Measurements from ENCODE around the gene ADSS2. TPM values are rescaled to one million over a fixed set of nuclear protein-coding genes. Genes with fewer than 3 reads are reported as not detected.
"Not testable (repeated sequence)": the region's sequence is repeated elsewhere in the genome, so short reads cannot be mapped to it uniquely, and the experiment has no call there.

ADSS2 gene
- total RNA-seq, 1 experiment from 2014 or later: 73.9 TPM

DNA sequence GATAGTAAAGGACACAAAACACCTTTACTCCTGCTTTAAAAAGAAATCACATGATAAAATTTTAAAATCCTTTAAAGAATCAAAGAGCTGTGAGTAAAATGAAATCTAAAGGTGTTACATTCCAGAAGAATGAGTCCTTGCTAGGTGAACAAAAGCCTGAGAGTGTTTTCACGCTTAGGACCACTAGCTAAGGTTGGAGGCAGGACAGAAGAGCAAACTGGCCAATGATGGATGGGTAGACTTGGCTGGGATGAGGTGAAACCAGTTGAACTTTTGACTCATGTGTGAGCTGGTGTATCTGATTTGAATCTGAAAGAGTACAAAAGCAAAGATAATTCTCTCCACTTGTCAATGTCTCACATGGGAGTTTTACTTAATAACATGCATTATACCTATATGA lies 44.5 kb upstream of the ADSS2 start:
- ChIA-PET POLR2A (no interaction called here), CTCF (interaction anchor here (0.6 kb wide), 1 partner anchor 228 kb away, joined by 3 read pairs; no protein-coding TSS in a partner anchor)

DNA sequence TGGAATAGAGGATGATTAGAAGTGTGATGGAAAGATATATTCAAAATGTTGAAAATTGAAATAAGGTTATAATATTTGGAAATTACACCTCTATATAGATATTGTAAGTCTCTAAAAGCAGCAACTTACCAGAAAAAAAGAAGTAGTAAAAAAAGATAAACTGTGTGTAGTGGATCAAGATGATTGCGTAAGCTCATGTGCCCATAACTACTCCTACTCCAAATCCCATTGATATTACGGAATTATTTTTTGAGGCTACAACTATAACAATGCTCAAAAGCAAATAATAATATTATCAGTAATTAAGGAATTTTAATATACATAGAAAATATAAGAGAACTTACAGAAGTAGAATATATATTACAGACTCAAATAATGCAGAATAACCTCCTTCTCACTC lies 42.9 kb upstream of the ADSS2 start:
- H3K27ac Mint-ChIP-seq (ENCODE audit: unreplicated experiment): no peak overlapping the region
- Histone ChIP-seq H3K4me1 (no peaks in the 10 kb centered on the region), H3K9me3 (no peaks in the 10 kb centered on the region), H3K36me3 (ENCODE audit: control insufficient read depth, insufficient read depth, low read length) (no peaks in the 10 kb centered on the region), H3K4me3 (ENCODE audit: low read depth, low read length) (no peak overlapping the region), H3K27me3 (replicated peaks; ENCODE audit: control insufficient read depth, insufficient read depth, low read length) (no peaks in the 10 kb centered on the region)
- H3K4me1 Mint-ChIP-seq (ENCODE audit: low read depth, unreplicated experiment): no peaks in the 10 kb centered on the region
- intact Hi-C loops (cut with micrococcal nuclease; ENCODE audit: unreplicated experiment): no loop called here
- no TSS peak for BruUV-seq (replicated peaks)
- ChIA-PET CTCF (no interaction called here), POLR2A (no interaction called here)
- H3K9me3 Mint-ChIP-seq (ENCODE audit: unreplicated experiment): no peaks in the 10 kb centered on the region
- no peak overlapping the region for H3K4me3 Mint-ChIP-seq (ENCODE audit: unreplicated experiment)
- H3K36me3 Mint-ChIP-seq (ENCODE audit: insufficient read depth, unreplicated experiment): no peaks in the 10 kb centered on the region
- no peak for TF ChIP-seq CTCF (IDR thresholded peaks at IDR 0.05; ENCODE audit: insufficient read depth in 1 of 2, low read depth in 1 of 2, low read length in 1 of 2, severe bottlenecking in 1 of 2, unreplicated experiment in 1 of 2)
- no peaks in the 10 kb centered on the region for H3K27me3 Mint-ChIP-seq (ENCODE audit: insufficient read depth, unreplicated experiment)
- DNase-seq: no peak

More for the DNA sequence above, 44.5 kb upstream of the ADSS2 start:
- no TSS peak for BruUV-seq (replicated peaks)
- no peaks in the 10 kb centered on the region for H3K27me3 ChIP-seq (replicated peaks; ENCODE audit: control insufficient read depth, insufficient read depth, low read length)
- no peak overlapping the region for H3K4me3 ChIP-seq (ENCODE audit: low read depth, low read length)
- H3K36me3 Mint-ChIP-seq (ENCODE audit: insufficient read depth, unreplicated experiment): no peaks in the 10 kb centered on the region
- no peaks in the 10 kb centered on the region for H3K36me3 ChIP-seq (ENCODE audit: control insufficient read depth, insufficient read depth, low read length)
- H3K27me3 Mint-ChIP-seq (ENCODE audit: insufficient read depth, unreplicated experiment): no peaks in the 10 kb centered on the region
- intact Hi-C loops (cut with micrococcal nuclease; ENCODE audit: unreplicated experiment): no loop called here
- H3K4me3 Mint-ChIP-seq (ENCODE audit: unreplicated experiment): no peak overlapping the region
- peaks cover 8% of the 10 kb centered on the region; the same call in 1 of the 2 replicates for H3K9me3 ChIP-seq
- no peak for TF ChIP-seq CTCF (IDR thresholded peaks at IDR 0.05; ENCODE audit: insufficient read depth in 1 of 2, low read depth in 1 of 2, low read length in 1 of 2, severe bottlenecking in 1 of 2, unreplicated experiment in 1 of 2)
- H3K4me1 ChIP-seq: no peaks in the 10 kb centered on the region
- no peak for DNase-seq
- H3K4me1 Mint-ChIP-seq (ENCODE audit: low read depth, unreplicated experiment): no peaks in the 10 kb centered on the region
- H3K27ac Mint-ChIP-seq (ENCODE audit: unreplicated experiment): no peak overlapping the region
- peaks cover 12% of the 10 kb centered on the region for H3K9me3 Mint-ChIP-seq (ENCODE audit: unreplicated experiment)

DNA sequence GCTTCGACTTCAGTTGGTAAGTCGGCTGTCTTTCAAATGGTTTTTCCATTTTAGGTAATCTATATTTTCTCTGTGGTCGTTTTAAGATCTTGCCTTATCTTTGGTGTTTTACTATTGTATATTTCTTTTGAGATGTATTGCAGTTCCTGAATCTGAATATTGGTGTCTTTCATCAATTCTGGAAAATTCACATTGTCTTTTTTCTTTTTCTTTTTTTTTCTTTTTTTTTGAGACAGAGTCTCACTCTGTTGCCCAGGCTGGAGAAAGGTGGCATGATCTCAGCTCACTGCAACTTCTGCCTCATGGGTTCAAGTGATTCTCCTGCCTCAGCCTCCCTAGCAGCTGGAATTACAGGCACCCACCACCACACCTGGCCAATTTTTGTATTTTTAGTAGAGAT lies 33.3 kb upstream of the ADSS2 start:
- H3K27ac Mint-ChIP-seq (ENCODE audit: unreplicated experiment); H3K27me3 ChIP-seq (replicated peaks; ENCODE audit: control insufficient read depth, insufficient read depth, low read length); H3K27me3 Mint-ChIP-seq (ENCODE audit: insufficient read depth, unreplicated experiment); H3K36me3 Mint-ChIP-seq (ENCODE audit: insufficient read depth, unreplicated experiment); H3K4me1 ChIP-seq; BruUV-seq (replicated peaks); H3K36me3 ChIP-seq (ENCODE audit: control insufficient read depth, insufficient read depth, low read length); H3K9me3 ChIP-seq; H3K4me3 Mint-ChIP-seq (ENCODE audit: unreplicated experiment); H3K9me3 Mint-ChIP-seq (ENCODE audit: unreplicated experiment); DNase-seq; POLR2A ChIA-PET; CTCF ChIA-PET; H3K4me3 ChIP-seq (ENCODE audit: low read depth, low read length); H3K4me1 Mint-ChIP-seq (ENCODE audit: low read depth, unreplicated experiment); intact Hi-C loops (cut with micrococcal nuclease; ENCODE audit: unreplicated experiment): not testable (repeated sequence)

- CTCF ChIA-PET: no interaction called here
- no TSS peak for BruUV-seq (replicated peaks)
Observed at GRCh38 chr1:244473059-244473605, 21.4 kb upstream of the ADSS2 start.

More at GRCh38 chr1:244473059-244473605, 21.4 kb upstream of the ADSS2 start:
- H3K27me3 Mint-ChIP-seq (ENCODE audit: insufficient read depth, unreplicated experiment): no peaks in the 10 kb centered on the region
- DNase-seq: no peak
- no peaks in the 10 kb centered on the region for H3K4me1 Mint-ChIP-seq (ENCODE audit: low read depth, unreplicated experiment)
- no peak overlapping the region for H3K27ac Mint-ChIP-seq (ENCODE audit: unreplicated experiment)
- no peak overlapping the region for H3K4me3 ChIP-seq (ENCODE audit: low read depth, low read length)
- H3K4me3 Mint-ChIP-seq (ENCODE audit: unreplicated experiment): no peak overlapping the region
- no peaks in the 10 kb centered on the region for H3K27me3 ChIP-seq (replicated peaks; ENCODE audit: control insufficient read depth, insufficient read depth, low read length)
- no peaks in the 10 kb centered on the region for H3K9me3 ChIP-seq
- no peaks in the 10 kb centered on the region for H3K4me1 ChIP-seq
- no peaks in the 10 kb centered on the region for H3K36me3 ChIP-seq (ENCODE audit: control insufficient read depth, insufficient read depth, low read length)
- H3K9me3 Mint-ChIP-seq (ENCODE audit: unreplicated experiment): peaks cover 16% of the 10 kb centered on the region
- TF ChIP-seq CTCF (IDR thresholded peaks at IDR 0.05; ENCODE audit: insufficient read depth in 1 of 2, low read depth in 1 of 2, low read length in 1 of 2, severe bottlenecking in 1 of 2, unreplicated experiment in 1 of 2): no peak
- H3K36me3 Mint-ChIP-seq (ENCODE audit: insufficient read depth, unreplicated experiment): no peaks in the 10 kb centered on the region
- intact Hi-C loops (cut with micrococcal nuclease; ENCODE audit: unreplicated experiment): no loop called here
- POLR2A ChIA-PET: no interaction called here
